Ishikawa (cell line): ENCODE results near the gene OGFR.

ENCODE experiments used
- CEBPB ChIP-seq: IDR thresholded peaks from 2 replicates; pipeline ENCODE4 v1.6.1; 2012
- CREB1 ChIP-seq: IDR thresholded peaks from 2 replicates; pipeline ENCODE4 v1.6.1; 2012; ENCODE audit warnings: low read depth
- EGR1 ChIP-seq: IDR thresholded peaks from 2 replicates; pipeline ENCODE4 v1.6.1; 2012
- EP300 ChIP-seq: IDR thresholded peaks from 2 replicates; pipeline ENCODE4 v1.6.1; 2012; ENCODE audit warnings: borderline replicate concordance
- FOXM1 ChIP-seq: IDR thresholded peaks from 2 replicates; pipeline ENCODE4 v1.6.1; 2012; ENCODE audit warnings: low read depth, borderline replicate concordance
- MAX ChIP-seq: IDR thresholded peaks from 2 replicates; pipeline ENCODE4 v1.6.1; 2012
- RAD21 ChIP-seq: IDR thresholded peaks from 2 replicates; pipeline ENCODE4 v1.6.1; 2012; ENCODE audit warnings: low read depth
- TAF1 ChIP-seq: IDR thresholded peaks from 2 replicates; pipeline ENCODE4 v1.6.1; 2012; ENCODE audit warnings: low read depth, mild to moderate bottlenecking
- TCF12 ChIP-seq: IDR thresholded peaks from 2 replicates; pipeline ENCODE4 v1.6.1; 2012; ENCODE audit warnings: low read depth
- TEAD4 ChIP-seq: IDR thresholded peaks from 2 replicates; pipeline ENCODE4 v1.6.1; 2012
- YY1 ChIP-seq: IDR thresholded peaks from 2 replicates; pipeline ENCODE4 v1.6.1; 2012; ENCODE audit warnings: low read depth
- TF ChIP-seq, protein P1 (sequence below): IDR thresholded peaks from 2 replicates; pipeline ENCODE4 v1.6.1; 2012; ENCODE audit warnings: low read depth, mild to moderate bottlenecking
- TF ChIP-seq, protein P2 (sequence below): IDR thresholded peaks from 2 replicates; pipeline ENCODE4 v1.6.1; 2012

GRCh38 chr20:62765432-62766070, 39.1 kb upstream of the OGFR start:
- TF ChIP-seq MAX (no peak), CREB1 (no peak), CEBPB (no peak), EGR1 (no peak), EP300 (no peak), RAD21 (no peak), TAF1 (no peak), TCF12 (no peak), YY1 (no peak), TEAD4 (no peak), FOXM1 (no peak)
- TF ChIP-seq, protein P1, sequence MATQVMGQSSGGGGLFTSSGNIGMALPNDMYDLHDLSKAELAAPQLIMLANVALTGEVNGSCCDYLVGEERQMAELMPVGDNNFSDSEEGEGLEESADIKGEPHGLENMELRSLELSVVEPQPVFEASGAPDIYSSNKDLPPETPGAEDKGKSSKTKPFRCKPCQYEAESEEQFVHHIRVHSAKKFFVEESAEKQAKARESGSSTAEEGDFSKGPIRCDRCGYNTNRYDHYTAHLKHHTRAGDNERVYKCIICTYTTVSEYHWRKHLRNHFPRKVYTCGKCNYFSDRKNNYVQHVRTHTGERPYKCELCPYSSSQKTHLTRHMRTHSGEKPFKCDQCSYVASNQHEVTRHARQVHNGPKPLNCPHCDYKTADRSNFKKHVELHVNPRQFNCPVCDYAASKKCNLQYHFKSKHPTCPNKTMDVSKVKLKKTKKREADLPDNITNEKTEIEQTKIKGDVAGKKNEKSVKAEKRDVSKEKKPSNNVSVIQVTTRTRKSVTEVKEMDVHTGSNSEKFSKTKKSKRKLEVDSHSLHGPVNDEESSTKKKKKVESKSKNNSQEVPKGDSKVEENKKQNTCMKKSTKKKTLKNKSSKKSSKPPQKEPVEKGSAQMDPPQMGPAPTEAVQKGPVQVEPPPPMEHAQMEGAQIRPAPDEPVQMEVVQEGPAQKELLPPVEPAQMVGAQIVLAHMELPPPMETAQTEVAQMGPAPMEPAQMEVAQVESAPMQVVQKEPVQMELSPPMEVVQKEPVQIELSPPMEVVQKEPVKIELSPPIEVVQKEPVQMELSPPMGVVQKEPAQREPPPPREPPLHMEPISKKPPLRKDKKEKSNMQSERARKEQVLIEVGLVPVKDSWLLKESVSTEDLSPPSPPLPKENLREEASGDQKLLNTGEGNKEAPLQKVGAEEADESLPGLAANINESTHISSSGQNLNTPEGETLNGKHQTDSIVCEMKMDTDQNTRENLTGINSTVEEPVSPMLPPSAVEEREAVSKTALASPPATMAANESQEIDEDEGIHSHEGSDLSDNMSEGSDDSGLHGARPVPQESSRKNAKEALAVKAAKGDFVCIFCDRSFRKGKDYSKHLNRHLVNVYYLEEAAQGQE, result no peak
- TF ChIP-seq, protein P2, sequence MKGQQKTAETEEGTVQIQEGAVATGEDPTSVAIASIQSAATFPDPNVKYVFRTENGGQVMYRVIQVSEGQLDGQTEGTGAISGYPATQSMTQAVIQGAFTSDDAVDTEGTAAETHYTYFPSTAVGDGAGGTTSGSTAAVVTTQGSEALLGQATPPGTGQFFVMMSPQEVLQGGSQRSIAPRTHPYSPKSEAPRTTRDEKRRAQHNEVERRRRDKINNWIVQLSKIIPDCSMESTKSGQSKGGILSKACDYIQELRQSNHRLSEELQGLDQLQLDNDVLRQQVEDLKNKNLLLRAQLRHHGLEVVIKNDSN, result no peak
